Germinal center (tissue), 1 donor: ENCODE results near the gene PI4KA.
"Not testable (repeated sequence)": the region's sequence is repeated elsewhere in the genome, so short reads cannot be mapped to it uniquely, and the experiment has no call there.

Source experiments
- DNase-seq: peaks from one replicate; pipeline ENCODE4 v3.0.0; 2012; ENCODE audit warnings: mixed read lengths, low spot score

PI4KA gene

DNA sequence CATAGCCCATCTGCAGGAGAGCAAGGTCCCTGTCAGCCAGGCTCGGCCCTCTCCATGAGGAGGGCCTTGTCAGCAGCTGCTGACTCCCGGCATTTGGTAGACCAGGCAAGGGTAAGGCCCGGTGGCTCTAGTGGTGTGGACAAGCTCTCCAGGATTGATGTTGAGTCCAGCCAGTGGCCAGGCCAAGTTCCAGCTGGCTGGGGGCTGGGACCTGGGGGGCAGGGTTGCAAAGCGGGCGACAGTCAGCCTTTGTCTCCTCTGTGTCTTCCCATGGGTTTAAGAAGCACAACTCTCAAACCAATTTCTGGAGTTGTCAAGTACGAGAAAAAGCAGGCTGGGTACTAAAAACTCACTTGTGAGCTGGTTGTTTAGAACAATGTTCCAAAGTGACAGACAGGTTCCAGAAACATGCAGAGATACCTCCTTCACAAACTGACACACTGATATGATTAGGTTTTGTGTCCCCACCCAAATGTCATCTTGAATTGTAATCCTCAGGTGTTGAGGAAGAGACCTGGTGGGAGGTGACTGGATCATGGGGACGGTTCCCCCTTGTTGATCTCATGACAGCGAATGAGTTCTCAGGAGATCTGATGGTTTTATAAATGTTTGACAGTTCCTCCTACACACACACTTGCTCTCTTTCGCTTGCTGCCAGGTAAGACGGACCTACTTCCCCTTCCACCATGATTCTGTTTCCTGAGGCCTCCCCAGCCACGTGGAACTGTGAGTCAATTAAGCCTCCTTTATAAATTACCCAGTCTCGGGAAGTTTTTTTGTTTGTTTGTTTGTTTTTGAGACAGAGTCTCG lies 137.0 kb downstream of the PI4KA start:
- DNase-seq: no peak

DNA sequence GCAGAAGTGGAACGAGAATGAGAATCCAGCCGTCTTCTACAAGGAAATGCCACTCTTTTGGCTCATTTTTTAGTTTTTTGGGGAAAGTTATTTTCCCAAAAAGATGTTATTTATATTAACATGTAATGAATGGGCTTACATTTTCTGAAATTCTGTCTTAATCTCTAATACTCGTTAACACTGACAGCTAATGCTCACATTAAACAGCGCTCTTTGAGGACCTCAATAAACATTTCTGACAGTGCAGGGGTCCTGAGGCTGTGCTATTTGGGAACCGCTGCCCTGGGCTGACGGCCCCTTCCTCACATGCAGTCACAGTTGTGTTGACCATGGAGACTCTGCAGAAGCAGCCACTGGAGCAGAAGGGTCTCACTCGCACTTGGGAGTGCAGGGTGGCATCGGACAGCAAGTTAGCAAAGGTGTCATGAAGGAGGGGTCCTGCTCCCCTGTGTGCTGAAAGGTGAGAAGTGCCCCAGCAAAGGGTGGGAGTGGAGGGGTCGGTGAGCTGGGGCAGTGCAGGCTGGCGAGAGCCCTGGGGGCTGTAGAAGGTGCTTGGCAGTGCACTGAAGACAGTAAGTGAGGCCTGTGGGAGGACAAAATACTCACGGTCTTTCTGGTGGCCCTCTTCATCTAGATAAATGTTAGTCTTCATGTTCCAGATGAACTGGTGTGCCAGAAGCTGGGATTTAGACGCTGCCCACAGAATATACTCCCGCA lies 137.8 kb downstream of the PI4KA start:
- DNase-seq: no peak

DNA sequence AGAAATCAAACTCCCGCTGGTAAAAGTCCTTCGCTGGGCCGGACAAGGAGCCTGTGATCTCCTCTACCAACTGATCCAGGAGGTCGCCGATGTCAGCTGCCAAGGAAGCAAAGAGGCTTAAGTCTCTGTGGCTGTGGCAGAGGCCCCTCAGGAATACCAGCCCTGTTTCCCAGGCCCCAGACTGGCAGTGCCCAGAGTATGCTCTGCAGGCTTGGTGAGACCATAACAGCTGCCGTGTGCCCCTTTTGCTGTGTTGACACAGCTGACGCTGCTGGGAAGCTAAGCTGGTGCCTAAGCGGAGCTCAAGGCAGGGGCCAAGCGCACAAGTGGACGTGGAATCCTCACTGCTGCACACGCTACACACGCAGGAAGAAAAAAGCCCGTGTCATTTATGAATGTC lies 139.9 kb downstream of the PI4KA start:
- not testable (repeated sequence) for DNase-seq

DNA sequence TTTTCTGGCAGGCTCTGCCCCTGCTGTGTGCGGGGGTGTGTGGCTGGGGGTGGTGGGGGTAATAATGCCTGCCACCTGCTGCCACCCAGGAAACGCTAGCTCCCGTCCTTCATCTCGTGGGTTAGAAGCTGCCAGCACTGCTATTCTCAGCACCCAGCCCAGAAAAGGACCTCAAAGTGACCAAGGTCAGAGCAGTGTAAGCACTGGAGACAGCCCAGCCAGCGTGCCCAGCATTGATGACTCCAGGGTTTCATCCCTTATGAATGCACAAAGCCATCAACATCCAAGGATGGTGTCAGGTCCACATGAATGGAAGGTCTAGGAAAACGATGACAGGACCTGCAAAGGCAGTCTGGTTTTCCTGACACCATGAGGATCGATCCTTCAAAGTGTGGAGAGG lies 140.6 kb downstream of the PI4KA start:
- DNase-seq: not testable (repeated sequence)

DNA sequence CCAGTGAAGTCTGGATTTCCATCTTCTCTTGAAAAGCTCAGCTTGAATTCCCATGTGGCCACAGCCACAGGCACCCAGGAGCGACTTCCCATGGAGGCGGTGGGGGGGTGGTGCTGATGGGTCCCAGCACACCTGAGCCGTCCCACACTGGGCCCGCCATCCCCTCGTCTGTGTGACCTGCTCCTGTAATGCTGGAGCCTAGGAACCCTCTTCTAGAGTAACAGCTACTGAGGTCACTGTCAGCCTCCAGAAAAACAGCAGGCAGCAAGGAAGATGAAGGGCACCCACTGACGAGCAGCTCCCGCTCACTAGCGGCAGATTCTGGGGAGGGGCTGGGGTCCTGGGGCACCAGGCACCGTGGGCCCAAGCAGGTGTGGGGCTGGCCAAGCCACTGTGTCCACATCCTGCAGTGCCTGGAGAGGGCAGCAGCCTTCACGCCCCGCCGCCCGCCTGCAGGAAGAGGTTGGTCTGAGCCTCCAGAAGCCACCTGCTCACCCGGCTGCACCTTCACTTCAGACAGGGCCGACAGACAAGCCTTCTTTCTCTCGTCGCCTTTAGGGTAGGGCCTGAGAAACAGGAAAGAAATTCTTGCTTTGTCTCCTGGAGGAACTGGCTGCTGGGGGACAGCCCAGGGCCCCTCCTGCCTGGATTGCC lies 141.3 kb downstream of the PI4KA start:
- DNase-seq: not testable (repeated sequence)

DNA sequence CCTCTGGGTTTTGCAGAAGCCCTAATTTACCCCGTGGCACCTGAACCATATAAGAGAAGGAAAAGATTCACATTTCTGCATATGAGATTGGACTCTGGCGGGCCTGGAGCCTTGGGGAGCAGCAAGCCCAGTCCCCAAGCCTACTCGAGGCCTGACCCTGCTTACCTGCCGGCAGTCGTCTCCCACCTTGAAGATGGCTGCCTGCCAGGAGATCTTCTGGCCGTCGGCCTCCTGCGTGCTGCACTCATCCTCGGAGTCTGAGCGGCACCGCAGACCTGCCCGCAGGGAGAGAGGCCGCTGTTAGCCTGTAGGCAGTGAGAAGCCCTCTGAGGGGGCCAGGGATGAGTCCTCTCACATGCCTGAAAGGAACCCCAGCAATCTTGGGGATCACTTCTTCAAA lies 145.5 kb downstream of the PI4KA start:
- not testable (repeated sequence) for DNase-seq

DNA sequence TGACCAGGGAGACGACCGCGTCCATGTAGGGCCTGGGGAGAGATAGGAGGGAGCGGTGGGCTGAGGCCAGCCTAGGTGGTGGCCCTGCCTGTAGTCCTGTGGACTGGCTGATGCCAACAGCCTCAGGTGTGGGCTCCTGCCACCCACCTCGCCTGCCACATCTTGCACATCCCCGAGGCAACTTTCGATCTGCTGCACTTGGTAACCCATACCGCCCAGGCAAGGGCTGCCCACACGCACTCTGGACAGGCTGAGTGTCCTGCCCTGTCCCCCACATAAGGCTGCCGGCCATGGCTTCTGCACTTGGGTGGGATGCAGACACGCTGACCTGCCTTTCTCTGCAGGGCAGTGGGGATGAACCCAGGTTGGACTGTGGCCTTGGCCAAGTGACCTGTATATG lies 148.6 kb downstream of the PI4KA start:
- DNase-seq: not testable (repeated sequence)

DNA sequence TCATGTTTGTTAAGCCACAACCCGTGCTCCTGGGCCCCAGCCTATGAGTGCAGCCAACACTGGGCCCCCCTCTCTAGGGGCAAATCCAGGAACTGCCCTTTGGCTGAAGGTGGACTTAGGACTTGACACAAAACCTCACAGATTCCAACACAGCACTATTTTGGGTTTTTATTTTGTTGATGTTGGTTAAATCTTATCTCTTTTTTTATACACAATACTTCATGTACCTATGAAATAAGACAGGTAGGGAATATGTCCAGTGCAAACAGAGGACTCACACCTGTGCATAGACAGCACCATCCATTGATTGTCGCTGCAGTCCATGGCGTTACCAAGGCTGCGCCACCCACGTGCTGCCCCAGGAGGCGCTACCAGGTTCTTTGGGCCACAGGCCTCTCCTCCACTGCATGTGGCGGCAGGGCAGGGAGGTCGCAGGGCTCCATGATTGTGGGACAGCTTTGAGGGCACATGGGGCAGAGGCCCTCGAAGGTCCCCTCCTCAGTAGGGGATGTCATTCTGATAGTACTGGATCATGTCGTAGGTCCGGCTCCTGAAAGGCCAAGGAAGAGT lies 151.0 kb downstream of the PI4KA start:
- DNase-seq: not testable (repeated sequence)

DNA sequence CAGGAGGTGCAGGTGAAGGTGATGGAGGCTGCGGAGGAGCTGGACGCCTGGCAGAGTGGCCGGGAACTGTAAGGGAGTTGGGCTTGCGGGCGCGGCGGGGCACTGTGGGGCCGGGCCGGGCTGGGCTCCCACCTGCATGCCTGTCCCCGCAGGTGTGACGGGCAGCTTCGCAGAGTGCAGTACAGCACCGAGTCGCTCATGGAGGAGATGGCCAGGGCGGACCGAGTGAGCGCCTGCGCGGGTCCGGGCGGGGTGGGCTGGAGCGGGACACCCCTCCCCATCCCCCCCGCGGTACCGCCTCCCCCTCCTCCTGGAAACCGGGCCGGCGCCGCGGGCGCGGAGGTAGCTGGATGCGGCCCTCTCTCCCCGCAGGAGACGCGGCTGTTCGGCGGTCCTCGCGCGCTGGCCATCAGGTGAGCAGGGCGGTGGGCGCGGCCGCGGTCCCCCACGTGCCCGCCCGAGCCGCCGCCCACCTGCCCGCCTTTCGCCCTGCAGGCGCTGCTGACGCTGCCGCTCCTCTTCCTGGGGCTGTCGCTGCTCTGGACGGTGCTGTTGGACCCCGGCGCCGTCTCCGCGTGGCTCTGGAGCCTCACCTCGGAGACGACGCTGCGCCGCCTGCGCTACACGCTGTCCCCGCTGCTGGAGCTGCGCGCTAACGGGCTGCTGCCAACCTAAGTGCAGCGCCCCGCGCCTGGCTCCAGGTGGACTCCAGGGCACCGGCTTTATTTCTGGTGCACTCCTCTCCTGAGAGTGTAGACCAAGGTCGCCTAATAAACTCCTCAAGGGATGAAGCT lies 154.6 kb downstream of the PI4KA start:
- not testable (repeated sequence) for DNase-seq

DNA sequence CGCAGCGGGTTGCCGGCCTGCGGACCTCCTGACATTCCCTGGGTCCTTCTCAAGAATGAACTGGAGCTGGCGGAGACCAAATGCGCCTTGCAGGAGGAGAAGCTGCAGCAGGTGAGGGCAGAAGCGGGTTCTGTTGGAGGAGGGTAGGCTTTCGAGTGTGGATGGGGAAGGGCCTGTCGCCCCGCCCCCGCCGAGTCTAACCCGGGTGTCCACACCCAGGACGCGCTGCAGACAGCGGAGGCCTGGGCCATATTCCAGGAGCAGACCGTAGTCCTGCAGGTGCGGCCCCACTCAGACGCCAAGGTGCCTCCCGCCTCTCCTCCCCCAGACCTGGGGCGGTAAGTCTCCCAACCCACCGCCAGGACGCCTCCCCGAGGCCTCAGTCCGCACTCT lies 155.2 kb downstream of the PI4KA start:
- not testable (repeated sequence) for DNase-seq

DNA sequence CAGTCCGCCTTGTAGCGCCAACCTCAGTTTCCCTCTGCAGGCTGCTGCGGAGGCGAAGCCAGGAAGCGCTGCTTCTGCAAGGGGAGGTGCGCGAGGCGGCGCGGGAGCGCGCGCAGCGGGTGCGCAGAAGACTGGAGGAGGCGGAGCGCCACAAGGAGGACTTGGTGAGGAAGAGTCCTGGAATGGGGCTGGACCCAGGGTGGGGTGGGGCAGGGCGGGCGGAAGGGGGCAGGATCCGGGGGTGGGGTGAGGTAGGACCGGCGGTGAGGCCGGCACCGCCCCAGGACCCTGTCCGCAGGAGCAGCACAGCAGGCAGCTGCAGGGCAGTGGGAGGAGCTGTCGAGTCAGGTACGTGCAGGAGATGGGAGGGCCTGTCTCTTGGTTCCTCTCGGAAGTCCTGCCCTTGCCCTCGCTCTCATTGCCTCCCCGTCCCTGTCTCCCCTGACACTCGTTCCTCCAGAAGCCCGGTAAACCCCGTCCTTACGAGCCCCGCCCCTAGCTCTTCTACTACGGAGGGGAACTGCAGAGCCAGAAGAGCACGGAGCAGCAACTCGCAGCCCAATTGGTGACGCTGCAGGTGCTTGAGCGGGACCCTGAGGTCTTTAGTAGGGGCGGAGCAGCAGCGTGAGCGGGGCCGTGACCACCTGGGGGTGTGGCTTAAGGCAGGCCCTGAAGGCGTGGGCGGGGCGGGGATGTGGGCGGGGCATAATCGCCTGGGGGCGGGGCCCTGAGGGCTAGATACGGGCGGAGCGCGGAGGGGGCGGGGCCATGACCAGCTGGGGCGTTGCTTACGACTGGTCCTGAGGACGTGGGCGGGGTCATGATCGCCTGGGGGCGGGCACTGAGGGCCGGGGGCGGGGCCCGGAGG lies 155.8 kb downstream of the PI4KA start:
- peak; percentile 90 for DNase-seq

DNA sequence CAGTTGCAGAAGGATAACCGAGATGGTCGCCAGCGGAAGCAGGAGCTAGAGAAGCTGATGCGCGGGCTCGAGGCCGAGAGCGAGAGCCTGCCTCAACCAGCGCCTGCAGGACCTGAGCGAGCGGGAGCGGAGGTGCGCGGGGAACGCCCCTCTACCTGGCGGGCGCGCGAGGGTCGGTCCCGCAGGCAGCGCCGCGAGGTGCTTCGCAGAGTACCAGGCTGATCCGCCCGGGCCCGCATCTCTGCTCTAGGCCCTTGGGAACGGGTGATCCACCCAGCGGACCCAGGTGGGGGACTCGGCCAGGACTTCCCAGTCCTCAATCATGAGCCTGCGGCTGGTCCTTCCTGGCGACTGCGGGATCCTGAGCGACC lies 156.5 kb downstream of the PI4KA start:
- not testable (repeated sequence) for DNase-seq

DNA sequence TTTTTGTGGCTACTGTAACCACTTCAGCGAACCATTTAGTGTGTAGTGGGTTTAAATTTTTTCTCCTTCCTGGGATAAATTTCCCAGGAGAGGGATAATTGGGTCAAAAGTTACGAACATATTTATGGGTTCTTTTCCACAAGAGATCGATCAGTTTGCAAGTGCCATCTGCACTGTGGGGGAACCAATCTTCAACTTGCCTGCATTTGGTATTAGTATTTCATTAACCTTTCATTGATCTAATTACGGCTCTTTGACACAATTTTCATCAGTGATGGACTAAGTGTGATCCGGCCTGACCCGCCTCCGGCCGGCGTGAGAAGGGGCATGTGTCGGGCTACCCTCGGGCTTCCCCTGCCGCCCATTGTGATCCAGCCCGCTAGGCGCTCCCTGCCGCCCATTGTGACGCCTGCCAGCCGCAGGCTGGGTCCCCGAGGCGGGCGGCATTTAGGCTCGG lies 156.9 kb downstream of the PI4KA start:
- not testable (repeated sequence) for DNase-seq

DNA sequence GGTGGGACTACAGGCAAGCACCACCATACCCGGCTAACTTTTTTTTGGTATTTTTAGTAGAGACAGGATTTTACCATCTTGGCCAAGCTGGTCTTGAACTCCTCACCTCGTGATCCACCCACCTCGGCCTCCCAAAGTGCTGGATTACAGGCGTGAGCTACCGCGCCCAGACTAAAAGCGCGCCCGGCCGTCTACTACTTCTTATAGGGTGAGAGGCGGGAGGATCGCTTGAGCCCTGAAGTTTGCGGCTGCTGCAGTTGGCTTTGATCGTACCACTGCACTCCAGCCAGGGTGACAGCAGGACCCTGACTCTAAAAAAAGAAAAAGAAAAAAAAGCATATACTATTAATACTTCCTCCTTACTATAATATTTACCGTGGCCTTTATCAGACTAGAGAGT lies 158.3 kb downstream of the PI4KA start:
- not testable (repeated sequence) for DNase-seq

DNA sequence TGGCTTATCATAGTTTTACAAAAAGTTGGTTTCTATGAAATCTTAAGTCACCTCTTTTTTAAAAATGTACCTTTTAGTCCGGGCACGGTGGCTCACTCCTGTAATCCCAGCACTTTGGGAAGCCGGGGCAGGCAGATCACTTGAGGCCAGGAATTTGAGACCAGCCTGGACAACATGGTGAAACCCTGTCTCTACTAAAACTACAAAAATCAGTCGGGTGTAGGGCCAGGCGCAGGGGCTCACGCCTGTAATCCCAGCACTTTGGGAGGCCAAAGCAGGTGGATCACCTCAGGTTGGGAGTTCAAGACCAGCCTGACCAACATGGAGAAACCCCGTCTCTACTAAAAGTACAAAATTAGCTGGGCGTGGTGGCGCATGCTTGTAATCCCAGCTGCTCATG lies 158.8 kb downstream of the PI4KA start:
- DNase-seq: not testable (repeated sequence)

DNA sequence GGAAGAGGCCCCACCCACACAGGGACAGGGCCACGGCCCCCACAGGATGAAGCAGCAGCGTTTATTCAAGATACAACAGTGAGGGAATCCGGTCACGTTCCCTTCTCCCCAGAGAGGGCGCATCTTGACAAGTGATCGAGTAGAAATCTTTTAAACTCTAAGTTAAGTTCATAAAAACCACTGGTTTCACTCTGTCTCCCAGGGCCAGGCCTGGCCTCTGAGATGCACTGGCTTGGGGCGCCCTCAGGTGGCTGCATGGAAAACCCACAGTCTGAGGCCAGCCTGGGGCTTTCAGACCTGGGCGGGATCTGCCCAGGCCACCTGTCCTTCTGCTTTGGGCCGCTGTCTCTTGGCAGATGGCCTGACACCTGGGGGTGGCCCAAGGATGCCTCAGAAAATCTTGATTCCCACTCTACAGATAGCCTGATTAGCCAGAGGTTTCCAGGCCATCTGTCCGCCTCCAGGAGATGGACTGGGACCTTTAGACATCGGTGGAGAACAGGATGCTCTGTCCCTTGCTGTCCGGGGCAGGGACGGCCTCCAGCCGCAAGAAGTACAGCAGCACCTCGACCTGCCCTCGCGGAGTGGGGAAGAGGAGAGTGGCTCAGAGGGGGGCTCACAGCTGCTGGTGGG lies 161.0 kb downstream of the PI4KA start:
- peak; percentile 32 for DNase-seq

DNA sequence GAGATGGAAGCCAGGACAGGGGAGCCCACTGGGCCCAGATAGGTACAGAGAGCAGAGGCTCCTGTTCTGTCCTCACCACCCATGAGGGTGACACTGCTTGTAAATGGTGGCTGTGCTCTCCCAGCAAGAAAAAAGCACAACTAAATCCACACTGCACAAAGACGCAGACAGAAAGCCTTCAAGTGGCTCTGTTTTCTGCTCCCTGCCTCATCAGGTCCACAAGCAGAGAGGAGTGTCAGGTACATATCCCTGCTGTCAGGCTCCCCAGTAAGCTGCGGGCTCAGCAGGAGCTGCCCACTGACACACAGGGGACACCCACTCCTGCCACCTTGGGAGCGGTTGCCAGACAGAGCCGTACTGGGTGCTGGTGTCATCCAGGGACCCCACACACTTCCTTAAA lies 162.6 kb downstream of the PI4KA start:
- not testable (repeated sequence) for DNase-seq

DNA sequence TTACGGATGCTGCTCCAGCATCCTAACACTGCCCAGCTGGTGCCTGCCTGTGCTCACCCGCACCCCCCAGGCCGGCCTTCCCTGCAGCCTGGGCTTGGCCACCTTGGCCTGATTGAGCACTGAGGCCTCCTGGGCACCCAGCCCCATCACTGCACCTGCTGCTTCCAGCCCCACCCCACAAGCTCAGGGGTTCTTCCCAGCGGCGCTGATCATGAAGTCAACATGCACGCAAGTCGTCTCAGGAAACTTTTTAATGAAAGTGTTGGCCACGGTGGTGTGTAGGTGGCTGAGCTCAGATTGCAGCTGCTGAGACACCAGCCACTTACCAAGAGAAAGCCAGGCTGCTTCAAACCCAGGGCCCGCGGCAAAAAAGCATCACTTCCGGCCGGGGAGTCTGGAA lies 163.4 kb downstream of the PI4KA start:
- DNase-seq: not testable (repeated sequence)

DNA sequence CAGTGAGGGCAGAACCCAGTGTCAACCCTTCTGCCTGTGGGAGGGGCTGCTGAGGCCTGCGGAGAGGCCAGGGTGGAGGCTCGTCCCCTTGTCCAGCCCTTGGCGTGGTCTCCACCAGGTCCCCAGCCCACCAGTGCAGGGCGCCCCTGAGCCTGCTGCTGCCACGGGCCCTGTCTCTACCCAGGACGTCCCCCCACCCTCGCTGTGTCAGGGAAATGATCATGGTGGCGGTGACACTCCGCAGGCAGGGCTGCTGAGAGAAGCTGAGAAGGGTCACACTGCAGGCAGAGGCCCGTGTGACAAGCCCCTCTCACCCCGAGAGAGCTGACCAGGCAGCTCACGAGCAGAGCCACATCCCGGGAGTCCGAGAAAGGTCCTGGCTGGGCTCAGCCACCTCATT lies 164.4 kb downstream of the PI4KA start:
- DNase-seq: not testable (repeated sequence)

DNA sequence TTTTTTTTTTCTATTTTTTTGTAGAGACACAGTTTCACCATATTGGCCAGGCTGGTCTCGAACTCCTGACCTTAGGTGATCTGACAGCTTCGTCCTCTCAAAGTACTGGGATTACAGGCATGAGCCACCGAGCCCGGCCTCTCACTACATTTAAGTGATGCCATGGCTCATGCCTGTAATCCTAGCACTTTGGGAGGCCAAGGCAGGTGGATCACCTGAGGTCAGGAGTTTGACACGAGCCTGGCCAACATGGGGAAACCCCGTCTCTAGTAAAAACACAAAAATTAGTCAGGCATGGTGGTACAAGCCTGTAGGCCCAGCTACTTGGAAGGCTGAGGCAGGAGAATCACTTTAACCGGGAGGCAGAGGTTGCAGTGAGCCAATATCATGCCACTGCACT lies 165.7 kb downstream of the PI4KA start:
- not testable (repeated sequence) for DNase-seq
